ENCODE measurements around the gene GSS.

Gene GSS

GRCh38 chr20:34955231-34956040 is at the start of gene GSS, which contains the start of gene MYH7B:
Gene GSS (minus strand): TSS chr20:34955806. CDS start chr20:34951852, 3,954 bp downstream.
Gene MYH7B (plus strand): TSS chr20:34955868. CDS start chr20:34978006, 22,138 bp downstream.
- peak; percentile 97 for DNase-seq (ENCODE audit: low spot score)

- DNase-seq (ENCODE audit: low spot score): no peak
Observed at GRCh38 chr20:35004749-35005462, 49.3 kb upstream of the GSS start.

GRCh38 chr20:35004051-35004725 is 48.6 kb upstream of the GSS start:
- no peak for DNase-seq (ENCODE audit: low spot score)

GRCh38 chr20:35003211-35004031 is 47.8 kb upstream of the GSS start:
- DNase-seq (ENCODE audit: low spot score): no peak

- no peak for DNase-seq (ENCODE audit: low spot score)
Observed at GRCh38 chr20:35002426-35003210, 47.0 kb upstream of the GSS start.

GRCh38 chr20:35001596-35002362 is 46.2 kb upstream of the GSS start:
- DNase-seq (ENCODE audit: low spot score): peak; percentile 80

- DNase-seq (ENCODE audit: low spot score): no peak
Observed at GRCh38 chr20:35000922-35001595, 45.5 kb upstream of the GSS start.

GRCh38 chr20:35000311-35000921 is 44.8 kb upstream of the GSS start:
- no peak for DNase-seq (ENCODE audit: low spot score)

GRCh38 chr20:34999782-35000181 is 44.2 kb upstream of the GSS start:
- no peak for DNase-seq (ENCODE audit: low spot score)

GRCh38 chr20:34999021-34999451 is 43.4 kb upstream of the GSS start:
- DNase-seq (ENCODE audit: low spot score): no peak

GRCh38 chr20:34998331-34998950 is 42.8 kb upstream of the GSS start:
- no peak for DNase-seq (ENCODE audit: low spot score)

- DNase-seq (ENCODE audit: low spot score): no peak
Observed at GRCh38 chr20:34997774-34998173, 42.2 kb upstream of the GSS start.

GRCh38 chr20:34997131-34997561 is 41.5 kb upstream of the GSS start:
- DNase-seq (ENCODE audit: low spot score): no peak

- no peak for DNase-seq (ENCODE audit: low spot score)
Observed at GRCh38 chr20:34996243-34997028, 40.8 kb upstream of the GSS start.

- DNase-seq (ENCODE audit: low spot score): no peak
Observed at GRCh38 chr20:34995696-34996095, 40.1 kb upstream of the GSS start.

GRCh38 chr20:34995192-34995591 is 39.6 kb upstream of the GSS start:
- no peak for DNase-seq (ENCODE audit: low spot score)

GRCh38 chr20:34994509-34995131 is 39.0 kb upstream of the GSS start:
- no peak for DNase-seq (ENCODE audit: low spot score)

All from HuH-7.5 (cell line).